NCI-H2081 (cell line): ENCODE measurements around the gene CDH12.
"Not testable (repeated sequence)": the region's sequence is repeated elsewhere in the genome, so short reads cannot be mapped to it uniquely, and the experiment has no call there.

Source experiments
- DNase-seq, 2 experiments: peaks; one replicate each; lab custom pipeline; 2025; lab: John Stamatoyannopoulos, UW

The CDH12 gene

DNA sequence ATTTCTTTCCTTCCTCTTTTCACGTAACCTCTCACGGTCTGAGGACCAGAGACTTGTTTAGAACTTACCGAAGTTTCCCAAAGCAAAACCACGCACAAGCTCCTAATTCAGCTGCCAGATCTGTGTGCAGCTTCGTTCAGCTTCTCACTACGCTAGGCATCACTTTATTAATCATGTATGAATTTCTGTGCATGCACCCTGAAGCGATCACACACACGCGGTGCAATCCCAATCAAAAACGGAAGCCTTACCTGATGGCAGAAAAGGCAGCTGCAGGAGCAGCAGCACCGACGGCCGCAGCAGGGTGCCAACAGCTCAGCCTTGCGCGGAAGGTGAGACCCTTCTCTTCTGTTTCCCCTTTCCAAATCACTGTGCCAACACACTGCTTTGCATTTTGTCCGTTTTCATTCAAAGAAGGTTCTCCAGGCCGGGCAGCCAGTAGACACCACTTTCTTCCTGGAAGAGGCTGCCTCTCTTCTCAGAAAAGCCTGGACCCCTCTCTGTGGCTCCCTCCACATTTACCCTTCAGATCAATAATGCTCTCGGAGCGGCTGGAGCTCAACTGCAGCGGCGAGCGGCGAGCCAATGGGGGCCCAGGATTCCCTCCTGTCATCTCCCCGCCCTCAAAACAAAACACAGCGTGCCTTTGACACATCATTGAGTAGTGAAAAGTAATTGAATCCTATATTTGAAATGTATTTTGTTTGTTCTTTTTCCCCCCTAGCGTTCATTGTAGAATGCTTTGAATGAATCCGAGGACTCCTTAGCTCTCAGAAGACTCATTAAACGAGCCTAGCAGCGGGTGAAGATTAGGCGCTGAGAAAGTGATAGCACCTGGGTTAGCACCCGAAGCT lies at the start of gene CDH12:
TSS of gene CDH12 (minus strand) at position 538 of the 854 bp plus-strand sequence.
- DNase-seq: peak; percentile 75 to 89

DNA sequence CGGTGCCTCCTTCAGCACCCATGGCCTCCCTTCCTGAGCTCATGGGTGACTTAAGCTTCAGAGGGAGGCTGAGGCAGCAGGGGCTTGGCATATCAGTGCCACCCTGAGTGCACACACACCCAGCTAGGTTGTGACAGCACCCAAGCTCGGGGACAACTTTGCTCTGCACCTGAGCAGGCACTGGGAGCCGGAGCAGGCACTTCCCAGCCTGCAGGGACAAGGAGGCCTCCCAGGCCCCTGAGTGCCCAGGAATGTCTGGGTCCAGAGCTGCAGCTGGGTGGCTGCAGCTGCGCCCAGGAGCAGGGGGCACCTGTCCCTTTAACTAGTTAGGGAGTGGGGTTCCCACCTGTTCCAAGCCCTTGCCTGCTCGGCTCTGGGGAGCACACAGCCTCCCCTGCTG lies 48.7 kb upstream of the CDH12 start:
- DNase-seq: no peak

DNA sequence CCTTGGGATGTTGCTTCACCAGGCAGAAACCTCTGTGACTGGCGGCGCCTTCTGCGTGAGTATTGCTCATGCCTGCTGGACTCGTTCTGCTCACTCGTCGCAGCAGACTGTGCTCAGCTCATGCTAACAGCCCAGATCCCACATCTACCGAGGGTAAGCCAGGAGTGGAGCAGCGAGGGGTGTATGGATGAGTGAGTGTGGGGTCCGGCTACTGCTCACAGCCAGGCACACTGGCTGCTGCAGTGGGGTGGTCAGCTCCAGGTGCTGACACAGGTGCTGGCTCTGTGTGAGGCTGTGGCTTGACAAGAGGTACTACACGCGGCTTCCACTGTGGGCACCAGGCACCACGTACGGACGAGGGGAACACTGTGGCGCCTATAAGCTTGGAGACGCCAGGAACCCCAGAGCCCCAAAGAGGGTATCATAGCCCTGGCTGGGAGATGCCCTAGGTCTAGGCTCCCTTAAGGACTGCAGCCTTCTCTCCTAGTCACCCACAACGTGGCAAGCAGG lies 47.7 kb upstream of the CDH12 start:
- DNase-seq: no peak

DNA sequence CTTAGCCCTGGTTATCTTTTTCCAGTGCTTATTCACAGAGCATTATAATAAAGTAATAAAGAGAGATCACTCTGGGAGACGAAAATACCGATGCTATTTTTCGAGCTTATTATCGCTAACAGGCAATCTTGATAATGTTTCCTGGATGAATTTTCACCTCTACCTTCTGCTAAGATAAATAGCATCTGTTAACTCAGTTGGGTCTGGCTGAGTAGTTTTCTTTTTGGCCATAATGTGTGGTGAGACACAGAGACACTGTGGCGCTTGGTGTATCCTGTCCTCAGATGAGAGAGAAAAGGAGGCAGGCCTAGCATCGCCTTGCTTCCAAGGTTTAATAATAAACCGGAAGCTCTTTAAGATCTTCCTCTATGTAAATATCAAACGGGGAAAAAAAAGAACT lies 46.2 kb upstream of the CDH12 start:
- DNase-seq: no peak

DNA sequence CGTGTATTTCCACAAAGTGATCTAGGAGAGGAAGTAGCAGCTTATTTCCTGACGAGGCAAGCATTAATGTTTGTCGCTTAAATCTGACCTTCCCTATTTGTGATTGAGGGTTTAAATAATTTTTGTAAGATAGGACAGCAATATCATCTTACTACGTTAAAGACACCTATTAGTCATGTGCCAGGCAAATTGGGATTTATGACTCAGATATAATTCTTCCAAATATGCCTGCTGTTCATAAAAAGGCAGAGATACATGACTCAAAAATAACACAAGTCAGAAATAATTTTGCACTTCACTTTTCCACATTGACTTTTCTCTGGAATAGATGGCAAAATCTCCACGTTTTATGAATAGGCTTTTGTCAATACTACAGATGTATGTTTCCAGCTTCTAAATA lies 43.0 kb upstream of the CDH12 start:
- no peak for DNase-seq

DNA sequence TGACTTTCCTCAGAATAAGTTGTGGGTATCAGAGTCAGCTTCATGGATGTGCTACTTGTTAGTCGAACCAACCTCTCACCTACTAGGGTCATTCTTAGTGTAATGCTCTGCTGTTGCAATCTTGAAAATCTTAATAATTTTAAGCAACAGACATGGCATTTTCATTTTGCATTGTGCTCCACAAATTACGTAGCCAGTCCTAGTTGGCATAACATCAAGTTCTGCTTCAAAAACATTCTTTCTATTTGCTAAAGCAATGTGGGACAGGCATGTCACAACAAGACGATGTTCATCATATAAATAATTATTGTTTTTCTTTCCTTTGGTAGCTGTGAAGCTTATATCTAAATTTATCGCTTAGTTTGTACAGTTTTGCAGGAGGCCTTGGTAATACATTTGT lies 39.3 kb upstream of the CDH12 start:
- DNase-seq: no peak

DNA sequence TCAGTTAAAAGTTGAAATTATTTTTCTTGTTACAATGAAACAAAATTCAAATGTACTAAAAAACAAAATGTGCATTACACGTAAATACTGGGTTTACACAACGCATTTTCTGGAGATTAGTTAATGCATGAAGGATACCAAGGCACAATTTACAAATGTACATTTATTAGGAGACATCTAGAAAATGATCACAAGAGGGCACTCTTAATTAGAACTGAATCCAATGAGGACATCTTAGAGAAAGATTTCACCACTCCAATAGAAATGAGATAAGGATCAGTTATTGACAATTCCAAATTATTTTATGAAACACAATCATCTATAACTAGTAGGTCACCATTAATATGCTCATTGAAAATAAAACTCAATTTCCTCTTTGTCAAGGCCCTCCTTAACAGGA lies 36.6 kb upstream of the CDH12 start:
- peak; percentile 17 to 62 for DNase-seq

DNA sequence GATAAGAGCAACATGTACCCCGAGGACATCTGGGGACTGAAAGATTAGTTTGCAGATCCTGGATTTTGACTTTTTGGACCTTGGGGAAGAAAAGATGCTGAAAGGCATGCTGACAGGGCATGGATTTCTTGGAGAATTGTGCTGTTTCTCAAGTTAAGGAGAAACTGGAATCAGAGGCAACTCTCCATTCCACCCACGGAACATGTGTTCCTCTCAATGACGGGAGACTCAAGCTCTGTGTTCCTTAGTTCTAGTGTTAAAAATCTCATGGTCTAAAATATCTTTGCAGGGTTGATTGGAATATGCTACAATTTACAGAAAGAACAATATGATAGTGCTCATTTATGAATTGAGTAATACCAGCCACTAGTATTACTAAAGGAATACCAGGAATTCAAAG lies 34.4 kb upstream of the CDH12 start:
- no peak for DNase-seq

DNA sequence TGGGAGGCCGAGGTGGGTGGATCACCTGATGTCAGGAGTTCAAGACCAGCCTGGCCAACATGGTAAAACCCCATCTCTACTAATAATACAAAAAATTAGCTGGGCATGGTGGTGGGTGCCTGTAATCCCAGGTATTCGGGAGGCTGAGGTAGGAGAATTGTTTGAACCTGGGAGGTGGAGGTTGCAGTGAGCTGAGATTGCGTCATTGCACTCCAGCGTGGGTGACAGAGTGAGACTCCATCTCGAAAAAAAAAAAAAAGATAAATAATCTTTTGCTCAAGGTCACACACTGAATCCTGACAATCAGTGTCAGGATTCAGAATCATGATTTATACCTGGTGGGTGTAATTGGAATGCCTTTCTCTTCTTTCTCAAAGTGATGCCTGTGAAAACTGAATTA lies 5.8 kb upstream of the CDH12 start:
- not testable (repeated sequence) for DNase-seq

DNA sequence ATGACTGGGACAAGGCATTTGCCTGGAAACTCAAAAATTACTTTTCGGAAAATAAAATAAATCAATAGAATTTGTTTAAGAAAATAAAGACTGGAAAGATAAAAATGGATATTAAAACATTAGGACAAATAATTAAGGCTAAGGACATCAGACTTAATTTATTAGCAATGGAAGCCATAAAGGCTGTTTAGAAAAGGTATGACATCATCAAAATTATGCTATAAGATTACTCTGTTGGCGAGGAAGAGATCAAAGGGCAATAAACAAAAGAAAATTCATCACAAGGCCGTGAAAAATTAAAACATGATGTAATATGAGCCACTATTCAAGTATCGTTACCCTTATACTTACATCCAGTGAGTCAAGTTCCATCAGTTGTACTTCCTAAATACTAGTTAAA lies 2.7 kb upstream of the CDH12 start:
- no peak for DNase-seq

DNA sequence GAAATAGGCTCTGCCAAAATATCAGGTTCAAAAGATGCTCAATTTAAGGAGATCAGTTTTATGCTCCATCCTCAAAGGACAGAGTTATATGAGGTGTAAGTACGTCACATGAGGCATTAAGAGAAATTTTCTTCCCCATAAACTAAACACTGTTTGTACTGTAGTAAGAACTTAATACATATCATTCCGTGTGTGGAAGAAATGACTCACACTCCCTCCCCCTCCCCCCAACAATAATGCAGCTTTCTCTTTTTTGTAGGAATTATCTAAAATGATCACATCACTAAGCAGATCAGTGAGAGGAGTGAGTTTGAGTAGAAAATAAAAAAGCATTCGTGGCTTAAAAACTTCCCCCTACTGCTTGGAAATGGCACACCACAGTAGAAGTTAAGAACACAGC lies 2.2 kb downstream of the CDH12 start:
- DNase-seq: no peak

DNA sequence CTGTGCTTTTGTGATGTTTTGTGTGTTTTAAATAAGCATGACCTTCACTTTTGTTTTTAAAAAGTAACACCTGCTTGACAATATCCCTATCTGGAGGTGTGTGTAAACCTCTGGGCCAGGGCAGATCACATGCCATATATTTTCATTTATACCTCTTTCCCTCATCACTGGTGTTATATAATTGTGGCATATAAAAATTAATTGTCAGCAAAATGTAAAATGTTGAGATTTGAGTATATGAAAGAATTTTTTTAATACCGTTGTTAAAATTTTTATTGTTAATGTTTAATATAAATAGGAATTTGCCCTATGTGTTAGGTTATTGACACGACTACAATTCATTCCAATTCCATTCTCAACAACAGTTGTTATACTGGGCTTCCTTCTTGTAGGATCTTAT lies 6.5 kb downstream of the CDH12 start:
- DNase-seq: no peak

DNA sequence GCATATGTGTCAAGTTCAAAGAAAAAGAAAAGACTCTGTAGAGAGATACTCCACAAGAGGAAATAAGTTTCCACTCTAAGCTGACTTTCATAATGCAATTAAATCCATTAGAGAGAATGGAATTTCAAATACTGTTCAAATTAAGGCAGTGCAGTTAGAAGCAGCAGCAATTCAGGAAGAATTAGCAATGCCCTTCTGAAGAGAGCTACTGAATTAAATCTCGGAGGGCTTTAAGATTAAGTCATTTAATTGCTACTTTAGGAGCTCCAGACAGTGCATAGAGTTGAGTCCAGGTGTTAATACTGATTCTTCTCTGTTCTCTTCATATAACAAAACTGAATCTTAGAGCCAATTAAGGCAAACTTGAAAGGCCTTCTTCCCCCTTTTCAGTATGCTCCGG lies 8.5 kb downstream of the CDH12 start:
- DNase-seq: no peak

DNA sequence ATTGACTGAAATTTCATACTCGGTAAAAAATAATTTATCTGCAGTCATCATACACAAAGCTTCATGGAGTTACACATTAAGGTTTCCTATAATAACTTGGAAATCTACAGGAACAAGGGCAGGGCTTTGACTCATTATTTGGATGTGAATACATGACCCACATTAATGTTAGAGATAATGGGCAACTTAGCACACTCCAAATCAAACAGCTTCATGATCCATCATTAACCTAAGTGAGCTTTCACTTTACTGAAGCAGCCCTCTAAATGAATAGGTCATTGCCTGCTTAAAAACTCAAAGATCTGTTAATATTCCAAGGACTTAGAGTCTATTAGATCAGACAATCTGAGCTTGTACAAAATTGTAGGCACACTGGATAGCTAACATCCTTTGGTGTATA lies 9.0 kb downstream of the CDH12 start:
- peak in 1 of 2 experiments; percentile 51 for DNase-seq

DNA sequence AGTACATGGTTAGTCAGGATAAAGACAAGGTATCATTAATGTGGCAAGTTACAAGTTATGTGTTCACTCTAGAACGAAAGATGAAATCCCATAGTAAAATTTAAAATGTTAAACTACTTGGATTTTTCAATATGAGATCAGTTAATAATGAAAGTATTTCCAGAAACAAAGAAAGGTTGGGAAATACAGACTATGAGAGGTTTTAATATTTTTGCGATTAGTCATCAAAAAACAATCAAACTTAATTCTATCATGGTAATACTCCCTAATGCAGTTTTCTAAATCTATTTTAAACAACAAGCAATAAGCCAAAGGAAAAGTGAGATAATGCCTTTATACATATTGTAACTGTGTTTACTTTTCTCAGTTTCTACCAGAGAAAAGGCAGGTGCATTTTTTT lies 10.6 kb downstream of the CDH12 start:
- DNase-seq: no peak

DNA sequence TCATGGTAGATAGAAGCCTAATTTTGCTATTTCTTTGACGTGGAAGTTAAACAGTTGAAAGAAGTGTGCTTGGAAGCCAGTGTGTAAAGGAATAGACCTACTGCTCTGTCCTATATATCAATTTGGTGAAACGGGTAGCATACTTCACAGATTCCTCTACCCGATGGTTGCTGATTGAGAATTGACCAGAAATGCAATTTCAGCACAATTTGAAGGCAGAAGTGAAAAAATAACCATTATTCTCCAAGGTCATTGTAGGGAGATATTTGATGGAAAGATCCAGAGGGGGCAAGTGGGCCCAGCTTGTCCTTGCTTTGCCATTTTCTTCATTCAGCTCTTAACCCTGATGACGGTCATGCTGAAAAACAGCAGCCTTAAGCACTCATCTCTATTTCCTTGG lies 15.3 kb downstream of the CDH12 start:
- no peak for DNase-seq

DNA sequence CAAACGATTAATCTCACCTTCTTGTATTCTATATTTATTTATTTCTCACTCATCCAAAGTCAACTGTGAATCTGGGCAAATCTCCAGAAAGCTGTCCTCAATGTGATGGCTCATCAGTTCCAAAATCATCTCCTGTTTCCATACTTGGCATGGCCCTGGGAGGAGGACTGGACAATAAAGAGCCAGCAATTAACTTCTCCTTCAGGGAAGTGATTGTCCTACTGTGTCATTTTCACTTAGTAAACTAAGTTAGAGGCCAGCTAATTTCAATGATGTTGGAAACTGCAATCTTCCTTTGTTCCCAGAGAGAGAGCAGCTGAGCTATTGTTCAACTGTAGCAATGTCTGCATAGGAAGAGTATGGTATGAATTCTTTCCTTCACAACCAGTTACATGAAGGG lies 17.5 kb downstream of the CDH12 start:
- DNase-seq: peak; percentile 93 to 99

DNA sequence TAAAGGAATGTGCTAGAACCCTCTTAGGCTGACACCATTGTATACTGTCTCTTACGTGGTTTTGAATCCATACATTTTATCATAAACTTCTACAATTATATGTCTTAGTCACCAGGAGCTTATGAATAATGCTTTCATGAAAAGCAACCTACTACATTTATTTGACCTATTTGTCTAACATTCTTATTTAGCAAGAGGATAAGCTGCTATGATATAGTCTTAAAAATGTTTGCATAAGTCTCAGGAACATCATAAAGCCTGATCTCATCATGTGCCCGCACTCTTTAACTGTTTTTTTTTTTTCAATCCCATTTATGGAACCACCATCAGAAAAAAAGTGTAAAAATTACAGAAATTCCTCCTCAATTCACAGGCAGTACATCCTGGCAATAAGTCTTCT lies 59.7 kb downstream of the CDH12 start:
- no peak for DNase-seq

DNA sequence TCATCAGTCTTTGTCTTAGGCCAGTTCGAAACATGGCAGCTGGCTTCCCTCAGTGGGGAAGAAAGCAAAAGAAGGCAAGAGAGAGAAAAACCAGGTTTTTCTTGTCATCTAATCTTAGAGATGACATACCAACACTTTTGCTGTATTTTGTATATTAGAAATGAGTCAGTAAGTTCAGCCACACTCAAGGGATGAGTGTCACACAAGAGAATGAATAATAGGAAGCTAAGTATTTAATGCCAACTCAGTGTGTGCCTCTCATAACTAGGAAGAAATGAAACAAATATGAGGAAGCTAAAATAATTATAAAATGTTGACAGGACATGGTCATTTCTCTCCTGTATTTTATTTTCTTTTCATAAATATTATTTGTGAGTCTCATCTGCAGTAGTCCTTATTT lies 65.3 kb downstream of the CDH12 start:
- no peak for DNase-seq

DNA sequence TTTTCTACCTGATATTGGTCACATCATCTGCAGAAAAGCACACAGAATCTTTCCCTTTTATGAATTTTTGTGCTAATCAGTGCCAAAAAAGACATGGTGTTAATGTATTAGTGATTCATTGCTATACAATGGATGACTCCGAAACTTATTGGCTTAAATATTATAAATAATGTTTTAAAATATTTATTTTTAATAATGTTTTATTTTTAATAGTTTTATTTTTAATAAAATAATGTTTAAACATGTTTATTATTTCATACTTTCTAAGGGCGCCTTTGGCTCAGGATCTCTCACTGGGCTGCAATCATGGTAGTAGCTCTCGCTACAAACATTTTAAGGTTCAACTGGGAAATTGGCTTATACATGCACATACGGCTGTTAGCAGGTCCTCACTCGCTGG lies 65.7 kb downstream of the CDH12 start:
- no peak for DNase-seq

DNA sequence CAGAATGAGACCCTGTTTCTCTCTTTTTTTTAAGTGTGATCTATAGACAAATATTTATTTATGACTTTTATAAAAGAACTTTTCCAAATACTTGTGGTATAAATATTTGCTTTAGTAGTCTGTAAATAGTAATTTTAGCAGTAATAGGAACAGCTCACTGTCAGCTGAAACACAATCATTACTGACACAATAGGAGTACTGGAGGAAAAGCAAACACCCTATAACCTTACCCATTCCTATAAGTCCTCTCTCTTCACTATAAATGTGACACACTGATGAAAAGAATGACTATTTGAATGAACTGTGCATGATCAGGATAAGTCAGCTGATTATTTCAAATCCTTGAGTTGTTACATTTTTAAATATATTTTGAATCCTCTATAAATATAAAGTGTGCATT lies 72.4 kb downstream of the CDH12 start:
- DNase-seq: peak; percentile 72 to 90

DNA sequence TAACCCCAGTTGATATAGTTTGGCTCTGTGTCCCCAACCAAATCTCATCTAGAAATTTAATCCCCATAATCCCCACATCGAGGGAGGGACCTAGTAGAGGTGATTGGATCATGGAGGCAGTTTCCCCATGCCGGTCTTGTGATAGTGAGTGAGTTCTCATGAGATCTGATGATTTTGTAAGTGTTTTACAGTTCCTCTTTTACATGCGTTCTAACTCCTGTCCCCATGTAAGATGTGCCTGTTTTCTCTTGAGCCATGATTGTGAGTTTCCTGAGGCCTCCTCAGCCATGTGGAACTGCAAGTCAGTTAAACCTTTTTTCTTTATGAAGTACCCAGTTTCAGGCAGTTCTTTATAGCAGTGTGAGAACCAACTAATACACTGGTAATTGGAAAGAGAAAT lies 73.6 kb downstream of the CDH12 start:
- DNase-seq: no peak

DNA sequence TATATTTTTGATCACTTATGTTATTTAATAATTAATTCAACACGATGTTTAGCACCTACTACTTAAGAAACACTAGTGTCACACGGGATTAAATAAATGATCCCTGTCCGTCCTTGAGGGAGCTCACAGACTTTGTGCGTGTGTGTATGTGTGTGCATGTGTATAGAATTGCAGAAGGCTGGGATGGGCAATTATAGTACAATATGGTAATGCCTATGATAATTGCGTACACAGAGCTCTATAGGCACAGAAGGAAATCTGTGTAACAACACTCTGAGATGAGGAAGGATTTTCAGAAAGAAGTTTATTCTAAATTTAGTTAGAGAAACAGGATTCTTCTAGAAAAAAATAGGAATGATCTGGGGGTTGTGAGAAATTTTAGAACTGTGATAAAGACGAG lies 76.9 kb downstream of the CDH12 start:
- peak in 1 of 2 experiments; percentile 32 for DNase-seq

DNA sequence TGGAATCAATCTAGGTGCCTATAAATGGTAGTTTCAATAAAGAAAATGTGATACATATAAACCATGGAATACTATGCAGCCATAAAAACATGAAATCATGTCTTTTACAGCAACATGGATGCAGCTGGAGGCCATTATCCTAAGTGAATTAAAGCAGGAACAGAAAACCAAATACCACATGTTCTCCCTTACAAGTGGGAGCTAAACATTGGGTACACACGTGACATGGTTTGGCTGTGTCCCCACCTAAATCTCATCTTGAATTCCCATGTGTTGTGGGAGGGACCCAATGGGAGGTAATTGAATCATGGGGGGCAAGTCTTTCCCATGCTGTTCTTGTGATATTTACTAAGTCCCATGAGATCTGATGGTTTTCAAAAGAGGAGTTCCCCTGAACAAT lies 78.9 kb downstream of the CDH12 start:
- not testable (repeated sequence) for DNase-seq
